ENCODE measurements around the gene GPR85. TPM values are rescaled to one million over a fixed set of nuclear protein-coding genes. Genes with fewer than 3 reads are reported as not detected.

The GPR85 gene
- total RNA-seq, 4 donors from 2014 or later = 0.16 to 0.27 TPM; not detected in 2

GRCh38 chr7:113033959-113034358 lies 52.7 kb downstream of the GPR85 start:
- TF ChIP-seq EP300 (IDR thresholded peaks at IDR 0.05; ENCODE audit: low read depth) (no peak), CTCF (IDR thresholded peaks at IDR 0.05) (no peak)
- no peak overlapping the region for H3K4me3 ChIP-seq
- no peak overlapping the region for H3K27ac ChIP-seq
- intact Hi-C loops (cut with DNase I; ENCODE audit: low total_unique reads) (no loop called here), in situ Hi-C loops (cut with MboI; ENCODE audit: low pct_ligation_motif_present in 1 of 4, low pct_unique_long_range_greater_than_20kb in 1 of 4, low sequenced_read_pairs in 3 of 4) (no loop called here)
- H3K36me3 ChIP-seq = no peaks in the 10 kb centered on the region
- WGBS, 2 donors (ENCODE audit: low coverage in 1 of 2) = 9 to 29% methylated on average over 2 of the region's 2 CpGs
- H3K9me3 ChIP-seq = no peaks in the 10 kb centered on the region
- no peak for DNase-seq
- no peaks in the 10 kb centered on the region for H3K4me1 ChIP-seq
- H3K27me3 ChIP-seq = no peaks in the 10 kb centered on the region

Other genes starting within 250 kb of the GPR85 start
- 10 to 100 TPM in 3 of 4 donors, 1 to 10 TPM in 1; 4.6 to 36.0 (median 30.1) TPM for gene SMIM30, start 31.7 kb upstream of the GPR85 start, total RNA-seq

Measured in transverse colon (tissue), 4 donors.